ACHN (cell line): Measurements from ENCODE around the gene DYNLL1.
"Not testable (repeated sequence)": the region's sequence is repeated elsewhere in the genome, so short reads cannot be mapped to it uniquely, and the experiment has no call there.

ENCODE experiments used
- DNase-seq: peaks from one replicate; pipeline ENCODE4 v3.0.0-alpha.2; 2015
- in situ Hi-C: cut with HindIII; loops from 2 replicates; pipeline ENCODE4 v1.10.0; 2017; ENCODE audit warnings: low sequenced_read_pairs, low pct_ligation_motif_present, low pct_unique_long_range_greater_than_20kb

Gene DYNLL1

GRCh38 chr12:120497524-120498150 lies 1.7 kb downstream of the DYNLL1 start:
- in situ Hi-C loops, result no loop called here
- no peak for DNase-seq

GRCh38 chr12:120498870-120499515 lies 3.1 kb downstream of the DYNLL1 start:
- in situ Hi-C loops, result no loop called here

GRCh38 chr12:120500581-120500980 lies 4.7 kb downstream of the DYNLL1 start:
- in situ Hi-C loops, result no loop called here
- DNase-seq, result no peak

More at GRCh38 chr12:120498870-120499515, 3.1 kb downstream of the DYNLL1 start:
- DNase-seq, result no peak

GRCh38 chr12:120504587-120504986 lies 8.7 kb downstream of the DYNLL1 start:
- DNase-seq, result no peak
- in situ Hi-C loops, result no loop called here

DNA sequence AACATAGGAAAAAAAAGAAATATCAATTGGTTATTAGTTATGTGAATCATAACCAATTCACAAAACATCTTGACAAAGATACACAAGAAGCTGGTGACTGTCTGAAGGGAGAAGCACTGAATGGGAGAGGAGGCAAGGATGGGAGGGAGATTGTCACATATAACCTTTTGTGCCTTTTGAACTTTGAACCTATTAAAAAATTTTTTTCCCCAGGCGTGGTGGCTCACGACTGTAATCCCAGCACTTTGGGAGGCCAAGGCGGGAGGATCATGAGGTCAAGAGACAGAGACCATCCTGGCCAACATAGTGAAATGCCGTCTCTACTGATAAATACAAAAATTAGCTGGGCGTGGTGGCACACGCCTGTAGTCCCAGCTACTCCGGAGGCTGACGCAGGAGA lies 12.6 kb downstream of the DYNLL1 start:
- in situ Hi-C loops, result no loop called here

DNA sequence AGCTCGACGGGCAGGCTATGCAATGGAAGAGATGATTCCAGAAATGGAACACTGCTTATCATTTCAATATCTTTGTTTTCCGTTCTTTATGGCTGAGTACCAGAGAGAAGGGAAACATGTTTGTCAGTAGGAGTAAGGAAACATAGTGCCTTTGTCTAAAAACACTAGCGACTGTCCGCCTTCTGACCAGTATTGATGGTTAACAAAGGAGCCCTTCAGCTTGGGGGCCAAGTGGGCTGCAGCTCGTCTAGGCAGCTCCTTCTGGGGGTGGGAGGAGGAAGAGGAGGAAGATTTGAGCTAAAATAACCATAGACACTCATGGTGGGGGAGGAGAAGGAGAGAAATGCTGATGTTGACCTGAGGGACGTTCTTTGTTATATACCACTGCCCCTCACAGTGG lies 18.1 kb downstream of the DYNLL1 start:
- in situ Hi-C loops, result no loop called here

More for the DNA sequence above, 12.6 kb downstream of the DYNLL1 start:
- DNase-seq, result no peak

GRCh38 chr12:120515496-120515895 lies 19.6 kb downstream of the DYNLL1 start:
- no peak for DNase-seq
- in situ Hi-C loops, result no loop called here

More for the DNA sequence above, 18.1 kb downstream of the DYNLL1 start:
- no peak for DNase-seq

GRCh38 chr12:120519324-120519723 lies 23.4 kb downstream of the DYNLL1 start:
- DNase-seq, in situ Hi-C loops: not testable (repeated sequence)

DNA sequence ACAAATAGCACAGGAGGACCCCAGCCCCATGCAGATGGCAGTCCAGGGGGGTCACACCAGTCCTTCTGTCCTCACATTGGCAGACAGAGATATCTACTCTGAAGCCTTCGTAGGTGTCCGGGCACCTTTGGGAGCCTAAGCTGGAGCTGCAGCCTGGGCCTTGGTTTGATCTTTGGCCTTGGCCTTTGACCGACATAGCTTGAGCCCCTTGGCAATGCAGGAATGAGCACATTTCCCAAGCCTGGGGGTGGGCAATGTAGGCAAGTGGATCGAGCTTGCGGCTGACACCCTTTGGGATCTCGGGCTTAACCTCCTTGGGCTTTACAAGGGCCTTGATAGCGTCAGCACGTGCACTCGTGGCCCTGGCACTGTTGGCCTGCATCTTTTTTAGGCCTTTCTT lies 26.7 kb downstream of the DYNLL1 start:
- DNase-seq, result no peak
- in situ Hi-C loops, result no loop called here

DNA sequence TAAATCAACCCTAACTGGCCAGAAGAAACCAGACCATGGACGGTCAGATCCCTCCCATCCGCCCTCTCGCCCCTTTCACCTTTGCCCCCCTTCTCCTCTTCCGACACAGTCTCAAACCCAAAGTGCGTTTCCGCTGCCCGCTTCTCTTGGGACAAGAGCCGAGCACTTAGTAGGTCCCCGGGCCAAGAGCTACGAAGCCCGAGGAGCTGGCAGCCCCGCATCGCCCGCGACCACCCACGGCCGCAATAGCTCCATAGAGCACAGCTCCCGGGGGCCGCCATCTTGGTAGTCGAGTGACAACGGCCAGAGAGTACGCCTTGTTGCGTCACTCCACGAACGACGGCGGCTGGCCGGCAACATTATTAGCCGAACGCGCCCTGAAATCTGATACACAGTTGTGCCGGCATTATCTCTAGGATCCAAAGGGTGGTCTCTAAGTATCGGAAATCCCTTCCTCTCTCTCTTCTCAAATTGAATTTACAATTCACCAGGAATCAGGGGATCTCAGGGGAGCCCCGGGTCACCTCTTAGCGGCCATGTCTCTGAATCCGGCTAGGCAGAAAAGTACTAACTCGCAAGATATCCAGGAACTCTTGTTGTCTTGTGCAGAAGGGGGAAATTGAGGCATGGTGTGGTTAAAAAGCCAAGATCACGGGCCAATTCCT lies 33.1 kb downstream of the DYNLL1 start, which contains the start of gene COQ5:
TSS of gene COQ5 (minus strand) at position 298 of the 665 bp plus-strand sequence. CDS start at position 281, 17 bp downstream.
- DNase-seq, result peak; percentile 91
- in situ Hi-C loops, result no loop called here

GRCh38 chr12:120529641-120530417 lies 33.9 kb downstream of the DYNLL1 start:
- DNase-seq, result peak; percentile 86
- in situ Hi-C loops, result no loop called here

DNA sequence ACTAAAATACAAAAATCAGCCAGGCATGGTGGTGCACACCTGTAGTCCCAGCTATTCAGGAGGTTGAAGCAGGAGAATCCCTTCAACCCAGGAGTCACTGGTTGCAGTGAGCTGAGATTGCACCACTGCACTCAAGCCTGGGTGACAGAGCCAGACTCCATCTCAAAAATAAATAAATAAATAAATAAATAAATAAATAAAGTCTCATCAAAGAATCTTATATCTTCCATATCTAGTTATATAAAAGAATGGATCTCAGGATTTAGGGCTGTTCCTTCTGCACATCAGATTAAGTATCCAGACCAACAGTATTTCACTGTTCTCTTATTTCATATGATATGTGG lies 34.5 kb downstream of the DYNLL1 start:
- DNase-seq, in situ Hi-C loops: not testable (repeated sequence)

DNA sequence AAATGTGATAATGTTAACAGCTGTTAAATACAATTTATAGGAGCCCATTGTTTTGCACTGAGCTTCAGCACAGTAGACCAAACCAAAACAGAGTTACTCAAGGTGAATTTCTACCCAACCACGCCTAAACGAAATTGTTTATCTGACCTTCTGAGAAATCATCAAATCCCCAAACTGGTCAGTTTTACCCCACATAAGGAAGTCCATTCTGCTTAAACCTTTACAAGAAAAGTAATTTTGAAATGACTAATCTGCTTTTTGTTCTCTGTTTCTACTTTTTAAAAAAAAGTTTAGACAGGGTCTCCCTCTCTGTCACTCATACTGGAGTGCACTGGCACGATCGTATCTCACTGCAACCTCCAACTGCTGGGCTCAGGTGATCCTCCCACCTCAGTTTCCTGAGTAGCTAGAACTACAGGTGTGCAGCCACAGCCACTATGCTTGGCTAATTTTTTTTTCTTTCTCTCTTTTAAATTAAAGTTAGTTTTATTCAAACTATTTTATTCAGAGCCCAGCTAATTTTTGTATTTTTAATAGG lies 36.9 kb downstream of the DYNLL1 start:
- in situ Hi-C loops, result no loop called here
- DNase-seq, result no peak

GRCh38 chr12:120534203-120534702 lies 38.3 kb downstream of the DYNLL1 start, which contains the start of gene RNF10:
TSS of gene RNF10 (plus strand) at chr12:120534356. CDS start at chr12:120534812, 456 bp downstream.
- in situ Hi-C loops, result no loop called here
- peak; percentile 93 for DNase-seq

DNA sequence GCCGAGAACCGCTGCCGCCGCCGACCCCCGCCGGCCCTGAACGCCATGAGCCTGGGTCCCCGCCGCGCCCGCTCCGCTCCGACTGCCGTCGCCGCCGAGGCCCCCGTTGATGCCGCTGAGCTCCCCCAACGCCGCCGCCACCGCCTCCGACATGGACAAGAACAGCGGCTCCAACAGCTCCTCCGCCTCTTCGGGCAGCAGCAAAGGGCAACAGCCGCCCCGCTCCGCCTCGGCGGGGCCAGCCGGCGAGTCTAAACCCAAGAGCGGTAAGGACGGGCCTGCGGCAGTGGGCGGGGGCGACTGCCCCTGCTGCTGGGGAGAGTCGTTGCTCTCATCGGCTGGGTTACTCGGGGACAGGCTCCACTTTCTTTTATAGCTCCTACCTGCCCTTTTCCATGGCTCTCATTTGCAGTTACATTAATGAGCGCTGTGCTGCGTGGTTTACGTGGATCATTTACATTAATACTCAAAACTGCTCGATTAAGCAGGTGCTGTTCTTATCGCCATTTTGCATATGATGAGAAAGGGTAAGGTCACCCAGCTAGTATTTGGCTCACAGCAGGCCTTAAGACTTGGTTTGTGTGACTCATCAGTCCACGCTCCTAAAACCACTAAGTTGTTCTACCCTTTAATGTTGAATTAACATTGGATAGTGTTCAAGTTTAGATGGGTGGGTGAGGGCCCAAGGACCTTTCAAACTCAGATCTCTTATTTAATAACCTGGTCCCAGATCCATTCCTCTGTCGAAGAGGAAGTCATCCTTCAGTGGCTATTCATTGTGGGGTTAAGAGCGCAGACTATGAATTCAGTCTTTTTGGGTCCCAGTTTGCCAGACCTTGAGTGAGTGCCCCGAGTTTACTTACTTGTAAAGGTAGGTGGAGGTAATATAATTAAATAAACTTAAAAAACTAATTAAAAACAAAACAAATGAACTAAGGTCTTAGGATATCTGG lies 39.1 kb downstream of the DYNLL1 start:
- DNase-seq, result peak; percentile 87

GRCh38 chr12:120536064-120536791 lies 40.3 kb downstream of the DYNLL1 start:
- DNase-seq, result no peak
- in situ Hi-C loops, result no loop called here

More for the DNA sequence above, 39.1 kb downstream of the DYNLL1 start:
- in situ Hi-C loops, result no loop called here

DNA sequence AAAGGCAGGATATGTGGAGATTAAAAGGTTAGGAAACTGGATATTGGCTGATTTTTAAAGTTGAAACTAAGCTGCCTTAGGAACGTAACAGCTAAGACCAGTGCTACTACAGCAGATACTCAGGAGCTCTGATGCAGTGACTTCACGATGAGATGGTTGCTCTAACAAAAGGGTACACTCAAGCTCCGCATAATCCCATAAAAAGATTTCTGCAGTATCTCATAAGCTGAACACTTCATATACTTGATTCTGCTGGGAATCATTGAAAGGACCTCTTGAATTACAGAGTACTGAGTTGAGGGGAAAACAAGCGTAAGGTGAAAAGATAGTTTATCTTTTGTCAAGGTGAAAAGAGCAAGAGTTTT lies 41.9 kb downstream of the DYNLL1 start:
- in situ Hi-C loops, result no loop called here
- DNase-seq, result no peak
